NCI-H748 (cell line): ENCODE results near the gene CTBP2.

ENCODE experiments used
- DNase-seq: peaks from one replicate; lab custom pipeline; 2025; ENCODE audit not compliant: unreplicated experiment; lab: John Stamatoyannopoulos, UW

The CTBP2 gene

GRCh38 chr10:125026036-125026931 is 134.1 kb downstream of the CTBP2 start:
- no peak for DNase-seq

GRCh38 chr10:125025341-125025740 is 135.0 kb downstream of the CTBP2 start:
- no peak for DNase-seq

- DNase-seq = peak; percentile 91
These were observed 135.7 kb downstream of the CTBP2 start for GRCh38 chr10:125024497-125025234.

- DNase-seq = peak; percentile 91
These were observed 136.4 kb downstream of the CTBP2 start for GRCh38 chr10:125023862-125024496.

GRCh38 chr10:125023255-125023654 is 137.1 kb downstream of the CTBP2 start:
- DNase-seq = peak; percentile 88

- DNase-seq = no peak
These were observed 137.7 kb downstream of the CTBP2 start for GRCh38 chr10:125022671-125023070.

GRCh38 chr10:125021686-125022344 is 138.5 kb downstream of the CTBP2 start:
- no peak for DNase-seq

GRCh38 chr10:125020871-125021270 is 139.5 kb downstream of the CTBP2 start:
- DNase-seq = no peak

- DNase-seq = no peak
These were observed 140.0 kb downstream of the CTBP2 start for GRCh38 chr10:125020386-125020785.

- DNase-seq = no peak
These were observed 141.7 kb downstream of the CTBP2 start for GRCh38 chr10:125018576-125019143.

- no peak for DNase-seq
These were observed 142.6 kb downstream of the CTBP2 start for GRCh38 chr10:125017547-125018298.

- DNase-seq = no peak
These were observed 143.7 kb downstream of the CTBP2 start for GRCh38 chr10:125016611-125017202.

- DNase-seq = no peak
These were observed 144.2 kb downstream of the CTBP2 start for GRCh38 chr10:125016123-125016522.

- DNase-seq = no peak
These were observed 144.9 kb downstream of the CTBP2 start for GRCh38 chr10:125015356-125015944.

- DNase-seq = no peak
These were observed 145.5 kb downstream of the CTBP2 start for GRCh38 chr10:125014836-125015355.

- DNase-seq = no peak
These were observed 146.1 kb downstream of the CTBP2 start for GRCh38 chr10:125014086-125014830.

- no peak for DNase-seq
These were observed 146.9 kb downstream of the CTBP2 start for GRCh38 chr10:125013529-125013872.

- peak; percentile 7 for DNase-seq
These were observed 147.4 kb downstream of the CTBP2 start for GRCh38 chr10:125012851-125013528.
